NCI-H2196 treated with DMSO at 0.1 percent for 48 hours (cell line): ENCODE results near the gene BICD2.
"Not testable (repeated sequence)": the region's sequence is repeated elsewhere in the genome, so short reads cannot be mapped to it uniquely, and the experiment has no call there.

ENCODE experiments used
- DNase-seq: peaks from one replicate; lab custom pipeline; 2025; ENCODE audit not compliant: unreplicated experiment; lab: John Stamatoyannopoulos, UW

BICD2 gene

DNA sequence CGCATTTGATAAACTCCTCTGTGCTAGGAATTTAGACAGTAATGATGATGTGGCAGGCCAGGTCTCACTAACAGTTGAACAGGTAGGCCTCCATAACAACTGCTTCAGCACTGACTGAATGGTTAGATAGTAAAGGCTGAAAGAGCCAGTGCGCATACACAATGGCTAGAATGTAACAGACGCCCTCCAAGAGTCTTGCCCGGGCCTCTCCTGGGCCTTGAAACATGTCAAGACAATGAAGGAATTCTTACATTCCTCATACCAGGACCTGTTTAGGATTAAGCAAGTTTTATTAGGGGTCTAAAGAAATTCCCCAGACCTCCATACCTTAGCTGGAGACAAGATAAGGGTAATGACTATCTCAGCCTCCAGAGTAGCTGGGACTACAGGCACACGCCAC is 6.7 kb upstream of the BICD2 start:
- no peak for DNase-seq

DNA sequence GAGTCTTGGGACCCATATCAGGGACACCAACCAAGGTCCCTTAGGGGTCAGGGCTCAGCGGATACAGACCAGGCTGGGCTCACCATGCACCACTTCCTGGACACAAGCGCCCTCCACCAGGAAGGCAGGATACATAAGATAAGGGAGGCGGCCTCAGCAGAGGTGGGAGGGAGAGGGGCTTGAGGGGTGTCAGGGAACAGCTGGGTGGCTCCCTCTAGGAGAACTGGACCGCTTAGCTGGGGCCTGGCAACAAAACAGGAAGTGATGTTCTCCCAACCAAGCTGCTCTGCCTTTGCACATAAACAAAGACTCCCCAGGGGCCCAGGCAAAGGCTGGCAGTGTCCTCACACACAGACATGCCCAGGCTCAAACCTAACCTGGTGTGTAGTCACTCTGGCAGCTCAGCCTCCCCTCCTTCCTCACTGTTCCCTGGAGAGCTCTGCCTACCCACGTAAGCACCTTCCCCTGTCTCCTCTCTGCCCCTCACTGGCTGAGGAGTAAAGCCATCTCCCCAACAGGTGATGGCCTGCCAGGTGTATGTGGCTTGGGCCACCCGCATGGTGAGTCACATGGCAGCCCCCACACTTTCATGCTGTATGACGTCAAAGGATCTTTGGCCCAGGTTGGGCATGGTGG is 5.8 kb upstream of the BICD2 start:
- DNase-seq = no peak

DNA sequence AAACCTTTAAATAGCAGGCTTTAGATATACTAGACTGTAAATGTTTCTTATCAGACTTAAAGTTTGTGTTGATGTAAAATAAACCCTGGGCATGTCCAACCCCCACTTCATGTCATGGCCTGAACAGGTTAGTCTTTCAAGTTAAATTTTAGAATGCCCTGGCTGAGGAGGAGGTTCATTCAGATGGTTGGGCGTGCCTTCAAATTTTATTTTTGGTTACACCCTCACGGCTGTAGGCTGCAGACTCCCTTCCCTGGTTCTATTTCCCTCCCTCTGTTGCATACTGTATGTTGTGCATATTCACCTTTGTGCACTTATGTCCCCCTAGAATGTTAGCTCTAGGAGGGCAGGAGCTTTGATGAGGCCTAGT is 5.3 kb upstream of the BICD2 start:
- DNase-seq = no peak

DNA sequence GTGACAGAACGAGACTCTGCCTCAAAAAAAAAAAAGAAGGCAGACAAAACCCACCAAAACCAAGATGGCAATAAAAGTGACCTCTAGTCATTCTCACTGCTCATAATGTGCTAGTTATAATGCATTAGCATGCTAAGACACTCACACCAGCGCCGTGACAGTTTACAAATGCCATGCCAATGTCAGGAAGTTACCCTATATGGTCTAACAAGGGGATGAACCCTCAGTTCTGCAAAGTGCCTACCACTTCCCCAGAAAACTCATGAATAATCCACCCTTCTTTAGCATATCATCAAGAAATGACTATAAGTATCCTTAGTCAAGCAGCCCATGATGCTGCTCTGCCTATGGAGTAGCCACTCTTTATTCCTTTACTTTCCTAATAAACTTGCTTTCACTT is 4.7 kb upstream of the BICD2 start:
- DNase-seq = no peak

DNA sequence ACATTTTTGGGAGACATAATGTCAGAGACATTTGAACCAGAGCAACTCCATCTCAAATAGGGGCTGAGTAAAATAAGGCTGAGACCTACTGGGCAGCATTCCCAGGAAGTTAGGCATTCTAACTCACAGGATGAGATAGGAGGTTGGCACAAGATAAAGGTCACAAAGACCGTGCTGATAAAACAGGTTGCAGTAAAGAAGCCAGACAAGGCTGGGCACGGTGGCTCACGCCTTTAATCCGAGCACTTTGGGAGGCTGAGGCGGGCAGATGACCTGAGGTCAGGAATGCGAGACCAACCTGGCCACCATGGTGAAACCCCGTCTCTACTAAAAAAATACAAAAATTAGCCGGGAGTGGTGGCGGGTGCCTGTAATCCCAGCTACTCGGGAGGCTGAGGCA is 4.2 kb upstream of the BICD2 start:
- not testable (repeated sequence) for DNase-seq

DNA sequence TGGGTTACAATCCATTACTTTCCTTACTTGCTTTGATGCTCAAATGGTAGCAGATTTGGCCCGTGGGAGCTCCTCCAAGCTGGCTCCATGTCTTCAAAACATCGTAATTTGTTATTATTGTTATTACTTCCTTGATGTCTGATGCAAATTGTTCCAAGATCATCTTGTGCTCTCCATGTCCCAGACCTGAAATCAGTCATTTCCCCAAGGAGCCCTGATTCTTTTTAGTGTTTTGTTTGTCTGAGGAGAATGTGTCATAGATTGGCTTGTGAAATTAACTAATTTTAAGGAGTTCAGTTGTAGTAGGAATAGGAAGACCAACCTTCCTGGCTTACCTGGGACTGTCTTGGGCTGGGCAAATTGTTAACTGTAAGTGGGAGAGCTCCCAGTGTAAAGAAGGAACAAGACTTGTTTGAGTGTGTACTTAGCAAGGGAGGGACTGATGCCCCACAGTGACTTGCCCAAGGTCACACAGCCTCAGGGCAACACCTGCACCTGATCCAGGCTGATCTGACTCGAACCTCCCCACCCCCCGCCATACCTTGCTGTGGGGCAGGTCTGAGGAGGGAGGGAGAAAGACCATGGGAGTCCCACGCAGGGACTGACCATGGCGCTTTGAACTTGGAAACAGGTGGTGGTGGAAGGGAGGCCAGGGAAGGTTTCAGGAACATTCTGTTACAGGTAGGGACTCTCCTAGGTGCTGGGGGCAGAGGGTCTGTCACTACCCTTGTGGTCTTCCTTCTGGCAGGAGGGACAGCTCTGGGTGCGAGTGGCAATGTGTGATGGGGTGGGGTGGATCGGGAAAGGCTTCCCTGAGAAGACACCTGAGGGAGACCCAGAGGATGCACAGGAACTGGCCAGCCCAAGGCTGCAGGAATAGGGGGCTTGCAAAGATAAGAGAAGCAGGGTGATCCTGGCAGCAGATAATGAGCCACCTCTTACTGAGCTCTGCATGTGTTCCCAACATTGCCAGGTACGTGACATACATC is 2.7 kb upstream of the BICD2 start:
- no peak for DNase-seq

DNA sequence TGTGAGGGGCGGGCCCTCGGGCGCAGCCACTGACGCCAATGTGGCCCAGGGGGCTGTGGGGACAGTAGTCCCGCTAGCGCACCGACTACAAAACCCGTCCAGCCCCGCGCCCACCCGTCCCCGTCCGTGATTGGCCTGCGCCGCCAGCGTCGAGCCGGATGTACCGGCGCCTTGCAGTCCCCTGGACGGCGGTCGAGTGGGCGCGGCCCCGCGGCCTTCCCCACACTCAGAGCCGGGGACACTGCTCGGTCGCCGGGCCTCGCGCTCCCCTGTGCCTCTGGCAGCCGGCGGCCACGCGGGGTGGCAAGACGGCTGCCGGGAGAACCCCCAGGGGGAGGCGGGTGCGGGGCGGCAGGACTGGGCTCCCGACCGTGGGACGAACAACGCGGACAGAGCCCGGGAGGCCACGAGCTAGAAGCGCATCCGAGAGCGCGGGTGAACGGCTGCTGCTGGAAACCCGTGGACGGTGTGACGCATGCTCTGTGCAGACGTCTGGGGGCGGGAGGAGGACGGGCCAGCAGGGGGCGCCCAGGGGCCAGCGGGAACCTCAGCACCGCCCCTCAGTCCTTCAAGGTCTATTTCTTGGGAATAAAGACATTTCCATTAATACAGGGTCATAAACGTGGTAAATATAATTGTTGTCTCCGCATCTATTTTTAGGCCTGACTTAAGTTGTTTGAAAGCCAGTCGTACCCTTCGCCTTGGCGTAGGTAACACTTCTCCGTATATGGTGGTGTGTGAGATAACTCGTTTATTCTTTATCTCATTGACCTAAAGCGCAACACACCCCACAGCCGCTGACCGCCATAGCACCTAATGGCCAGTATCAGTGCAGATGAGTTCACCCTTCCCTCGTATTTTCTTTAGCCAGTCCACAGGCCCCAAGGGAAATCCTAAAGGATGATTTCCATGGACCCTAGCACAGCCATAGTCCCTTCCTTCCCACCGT is 629 bp upstream of the BICD2 start:
- DNase-seq = peak; percentile 97

DNA sequence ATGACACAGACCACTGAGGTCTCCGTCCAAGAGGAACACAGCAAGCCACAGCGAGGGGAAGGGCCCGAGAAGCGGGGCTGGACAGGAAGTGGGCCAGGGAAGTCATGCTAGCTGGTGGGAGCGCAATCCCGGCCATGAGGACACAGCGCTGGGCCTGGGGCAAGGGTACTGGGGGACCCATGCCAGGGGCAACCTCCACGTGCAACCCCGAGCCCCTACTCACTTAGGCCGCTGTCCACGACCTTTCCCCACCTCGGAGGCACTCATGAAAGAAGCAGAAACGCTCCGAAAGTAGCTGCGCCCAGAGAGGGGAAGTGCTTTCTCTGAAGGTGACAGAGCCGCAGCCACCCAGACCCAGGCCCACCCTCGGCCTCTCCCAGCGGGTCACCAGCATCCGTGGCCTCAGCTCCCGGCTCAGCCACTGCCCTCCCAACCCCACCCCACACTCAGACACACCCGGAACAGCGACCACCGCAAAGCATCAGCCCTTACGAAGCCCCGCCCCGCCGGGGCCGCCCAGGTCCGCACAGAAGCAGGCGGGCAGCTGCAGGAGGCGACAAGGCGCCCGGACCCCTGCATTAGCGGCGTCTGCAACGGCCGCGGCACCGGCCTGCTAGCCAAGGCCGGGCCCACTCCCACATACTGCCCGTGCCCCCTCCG is 782 bp downstream of the BICD2 start:
- DNase-seq = no peak

DNA sequence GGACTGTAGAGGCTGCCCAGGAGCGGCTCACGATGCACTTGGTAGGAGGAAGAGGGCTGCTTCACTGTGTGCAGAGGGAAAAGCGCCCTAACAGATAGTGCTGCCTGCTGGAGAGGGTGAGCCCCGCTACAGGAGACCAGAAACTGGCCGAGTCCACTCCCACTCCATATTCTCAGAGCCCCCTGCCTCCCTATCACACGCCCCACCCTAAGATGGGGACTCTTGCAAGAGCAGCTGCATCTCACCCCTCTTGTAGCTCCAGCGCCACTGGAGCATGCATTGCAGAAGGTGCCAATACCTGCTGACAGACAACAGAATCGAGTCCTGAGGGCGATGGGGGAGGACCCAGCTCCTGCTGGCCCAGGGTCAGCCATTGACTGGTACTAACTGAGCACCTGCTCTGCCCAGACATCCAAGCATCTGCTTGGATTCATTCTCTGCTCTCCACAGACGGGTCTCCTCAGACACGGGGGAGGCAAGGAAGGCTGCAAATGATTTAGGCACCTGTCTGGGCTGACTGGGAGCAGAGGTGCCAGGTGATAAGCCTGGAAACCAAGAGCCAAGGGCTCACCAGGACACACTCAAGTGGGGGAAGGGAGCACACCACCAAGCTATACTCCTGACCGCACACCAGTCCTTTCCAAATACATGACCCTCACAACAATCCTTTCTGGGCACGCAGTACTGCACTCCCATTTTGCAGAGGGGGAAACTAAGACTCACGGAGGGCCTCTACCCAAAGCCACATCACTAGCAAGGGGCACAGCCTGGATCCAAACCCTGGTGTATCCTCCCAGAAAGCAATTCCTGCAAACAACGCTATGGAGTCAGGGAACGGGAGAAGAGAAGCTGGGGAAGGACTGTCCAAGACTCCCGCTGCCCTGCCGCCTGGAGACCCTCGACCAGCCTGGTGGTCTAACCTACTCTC is 1.6 kb downstream of the BICD2 start:
- DNase-seq = no peak

DNA sequence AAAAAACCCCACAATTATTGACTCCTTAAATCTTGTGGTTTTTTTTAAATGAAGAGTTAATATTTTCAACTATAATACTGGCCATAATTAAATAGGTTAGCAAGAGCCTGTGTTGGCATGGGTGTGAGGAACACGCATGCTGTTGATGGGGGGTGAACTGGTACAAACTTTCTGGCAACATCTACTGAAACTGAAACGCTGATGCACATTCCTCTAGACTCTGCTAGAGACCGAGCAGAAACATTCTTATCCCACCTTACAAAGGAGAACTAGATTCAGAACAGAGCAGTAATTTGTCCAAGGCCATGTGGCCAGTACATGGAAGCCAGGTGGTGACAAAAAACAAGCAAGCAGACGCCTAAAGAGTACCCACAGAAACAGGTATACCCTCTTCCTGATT is 2.4 kb downstream of the BICD2 start:
- DNase-seq = no peak

DNA sequence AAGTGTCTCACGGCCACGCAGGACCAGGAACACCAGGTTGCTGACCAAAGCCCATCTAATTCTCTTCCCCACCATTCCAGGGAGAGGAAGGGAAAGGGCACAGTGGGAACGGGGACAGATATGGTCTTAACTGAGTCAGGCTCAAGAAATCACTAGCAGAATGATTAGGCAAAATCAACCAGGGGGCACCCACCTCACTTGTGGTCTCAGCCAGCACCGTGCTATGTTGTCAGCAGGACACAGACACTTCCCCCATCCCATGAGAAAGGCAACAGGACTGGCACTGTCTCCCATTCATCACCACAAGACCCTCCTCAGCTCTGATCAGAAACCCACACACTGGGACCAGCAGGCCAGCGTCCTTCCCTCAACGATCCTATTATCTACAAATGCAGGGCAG is 2.9 kb downstream of the BICD2 start:
- DNase-seq = no peak

DNA sequence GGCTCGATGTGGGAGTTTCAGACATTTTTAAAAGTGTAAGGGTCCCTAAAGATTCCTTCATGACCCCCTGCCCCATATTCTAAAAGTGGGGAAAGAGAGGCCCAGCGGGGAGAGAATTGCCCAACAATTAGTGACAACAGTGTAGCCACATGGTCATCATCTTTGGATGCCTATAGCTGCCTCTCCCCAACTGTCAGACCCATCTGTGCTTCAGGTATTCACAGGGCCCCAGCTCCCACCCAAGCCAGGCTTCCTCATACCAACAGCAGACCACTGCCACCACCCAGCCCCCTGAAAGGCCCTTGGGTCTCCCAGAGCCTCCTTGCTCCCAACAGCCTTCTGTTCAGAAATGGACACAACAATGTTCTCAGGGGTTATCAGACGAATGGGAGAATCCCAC is 4.1 kb downstream of the BICD2 start:
- DNase-seq = no peak

DNA sequence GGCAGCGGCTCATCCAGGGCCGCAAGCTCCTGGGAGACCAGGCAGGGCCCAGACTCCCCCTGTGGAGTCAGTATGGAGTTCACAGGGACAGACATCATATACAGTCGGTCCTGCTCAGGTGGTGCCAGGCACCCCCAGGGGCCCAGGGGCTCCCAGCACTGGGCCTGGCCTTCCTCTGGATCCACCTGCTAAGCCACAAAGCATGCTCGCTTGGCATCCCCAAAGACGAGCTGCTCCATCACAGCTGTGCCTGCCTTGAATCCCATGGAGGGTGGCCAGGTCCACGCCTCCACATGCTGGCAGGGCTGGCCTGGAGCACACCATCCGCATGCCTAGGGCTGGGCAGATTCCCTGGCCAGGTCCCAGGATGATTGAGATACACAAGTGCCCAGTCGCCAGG is 4.6 kb downstream of the BICD2 start:
- no peak for DNase-seq

DNA sequence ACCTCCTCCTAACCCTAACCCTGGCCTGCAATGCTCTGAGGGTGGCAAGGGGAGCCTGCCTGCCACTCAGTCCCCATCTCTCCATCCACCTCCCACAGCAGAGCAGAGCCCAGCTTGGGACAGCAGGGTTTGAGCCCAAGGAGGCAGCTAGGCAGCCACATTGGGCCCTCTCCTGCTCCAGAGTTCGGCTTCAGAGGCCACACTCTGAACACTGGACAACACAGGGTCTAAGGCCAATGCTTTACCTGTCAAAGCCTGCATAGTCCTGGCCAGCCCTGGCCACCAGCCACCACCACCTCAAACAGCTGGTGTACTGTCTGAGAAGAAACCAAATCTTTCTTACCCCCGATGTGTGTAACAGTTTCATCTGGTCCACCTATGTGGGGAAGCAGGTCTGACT is 5.2 kb downstream of the BICD2 start:
- no peak for DNase-seq

DNA sequence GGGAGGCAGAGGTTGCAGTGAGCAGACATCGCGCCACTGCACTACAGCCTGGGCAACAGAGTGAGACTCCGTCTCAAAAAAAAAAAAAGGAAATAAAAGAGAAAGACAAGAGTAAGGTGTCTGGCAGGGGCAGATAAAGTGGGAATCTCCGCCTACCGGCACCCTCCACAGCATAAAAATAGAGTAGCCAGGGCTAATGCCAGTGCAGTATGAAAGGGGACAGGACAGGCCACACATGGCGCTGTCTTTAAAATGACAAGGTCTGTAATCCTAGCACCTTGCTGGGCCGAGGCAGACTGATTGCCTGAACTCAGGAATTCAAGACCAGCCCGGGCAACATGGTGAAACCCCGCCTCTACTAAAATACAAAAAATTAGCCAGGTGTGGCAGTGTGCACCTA is 7.8 kb downstream of the BICD2 start:
- no peak for DNase-seq

DNA sequence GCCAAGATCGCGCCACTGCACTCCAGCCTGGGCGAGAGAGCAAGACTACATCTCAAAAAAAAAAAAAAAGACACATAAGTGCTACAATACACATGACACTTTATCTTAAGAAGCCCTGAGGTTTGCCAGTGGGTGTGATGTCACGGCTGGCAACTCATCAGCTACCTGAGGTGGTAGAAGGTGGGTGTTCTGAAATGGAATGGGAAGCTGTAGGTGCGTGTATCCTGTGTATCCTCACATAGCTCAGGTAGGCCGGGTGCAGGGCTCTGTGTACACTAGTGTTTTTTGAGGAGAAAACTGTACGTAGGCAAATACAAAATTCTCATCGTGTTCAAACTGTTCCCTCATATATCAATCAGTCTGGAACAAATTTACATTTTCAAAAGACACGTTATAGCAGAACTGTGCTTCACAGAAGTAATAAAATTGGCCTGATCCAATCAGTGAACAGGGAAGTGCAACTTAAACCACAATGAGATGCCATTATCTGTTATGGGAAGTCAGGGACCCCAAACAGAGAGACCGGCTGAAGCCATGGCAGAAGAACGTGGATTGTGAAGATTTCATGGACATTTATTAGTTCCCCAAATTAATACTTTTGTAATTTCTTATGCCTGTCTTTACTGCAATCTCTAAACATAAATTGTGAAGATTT is 10.4 kb downstream of the BICD2 start:
- no peak for DNase-seq

DNA sequence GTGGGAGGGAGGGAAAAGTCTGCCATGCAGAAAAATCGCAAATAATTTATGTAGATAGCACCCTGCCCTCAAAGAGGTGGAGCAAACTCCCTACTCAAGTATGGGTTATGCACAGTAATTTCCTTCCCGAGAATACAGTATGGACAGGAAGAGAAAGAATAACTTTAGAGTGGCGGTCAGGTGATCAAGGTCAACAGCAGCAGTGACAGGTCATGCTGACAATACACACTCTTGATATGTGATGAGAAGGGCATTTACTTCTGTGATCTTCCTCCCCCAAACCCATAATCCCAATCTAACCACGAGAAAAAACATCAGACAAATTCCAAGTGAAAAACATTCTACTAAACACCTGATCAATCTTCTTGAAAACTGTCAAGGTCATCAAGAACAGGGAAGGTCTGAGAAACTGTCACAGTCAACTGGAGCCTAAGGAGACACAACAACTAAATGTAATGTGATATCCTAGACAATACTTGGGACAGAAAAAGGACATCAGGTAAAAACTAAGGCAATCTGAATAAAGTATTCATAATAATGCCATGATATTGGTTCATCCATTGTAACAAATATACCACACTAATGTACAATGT is 11.7 kb downstream of the BICD2 start:
- no peak for DNase-seq

DNA sequence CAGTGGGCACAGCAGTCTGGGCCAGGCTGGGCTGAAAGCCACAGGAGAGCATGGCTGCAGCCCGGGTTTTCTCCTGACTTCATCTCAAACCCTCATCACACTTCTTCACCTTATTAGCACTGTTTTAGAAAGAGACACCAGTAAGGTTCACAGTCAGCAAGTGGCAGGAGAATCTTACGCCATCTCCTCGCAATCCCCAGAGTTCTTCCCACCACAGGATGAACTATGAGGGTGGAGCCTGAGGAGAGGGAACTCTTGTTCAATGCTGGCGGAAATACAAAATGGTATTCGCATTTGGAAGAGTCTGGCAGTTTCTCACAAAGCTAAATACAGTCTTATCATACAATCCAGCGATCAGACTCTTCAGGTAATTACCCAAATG is 14.7 kb downstream of the BICD2 start:
- no peak for DNase-seq
